LNCaP clone FGC (cell line): ENCODE data around the gene GPR171.

ENCODE experiments used
- DNase-seq: peaks from one replicate; pipeline ENCODE4 v3.0.0-alpha.2; 2011; ENCODE audit warnings: low read depth
- H3K4me3 ChIP-seq: 2 replicates; pipeline ENCODE4 v1.5.1; 2011; ENCODE audit warnings: mild to moderate bottlenecking, low read depth, low read length, control low read depth
- CTCF ChIP-seq: IDR thresholded peaks from 2 replicates; pipeline ENCODE4 v1.5.1; 2012; ENCODE audit warnings: mild to moderate bottlenecking; ENCODE audit not compliant: control insufficient read depth, insufficient read depth; ENCODE audit errors: extremely low read depth

Gene GPR171

GRCh38 chr3:151196434-151196833 lies 6.6 kb downstream of the GPR171 start:
- no peak for DNase-seq
- no peak for TF ChIP-seq CTCF
- no peak overlapping the region for H3K4me3 ChIP-seq

GRCh38 chr3:151195826-151196225 lies 7.2 kb downstream of the GPR171 start:
- no peak for DNase-seq
- no peak for TF ChIP-seq CTCF

GRCh38 chr3:151192545-151192944 lies 10.5 kb downstream of the GPR171 start:
- no peak overlapping the region for H3K4me3 ChIP-seq
- no peak for TF ChIP-seq CTCF
- DNase-seq: no peak

More at GRCh38 chr3:151195826-151196225, 7.2 kb downstream of the GPR171 start:
- no peak overlapping the region for H3K4me3 ChIP-seq

GRCh38 chr3:151191095-151191494 lies 11.9 kb downstream of the GPR171 start:
- no peak for DNase-seq
- TF ChIP-seq CTCF: no peak
- H3K4me3 ChIP-seq: no peak overlapping the region

GRCh38 chr3:151183265-151183671 lies 19.7 kb downstream of the GPR171 start:
- no peak for DNase-seq
- H3K4me3 ChIP-seq: no peak overlapping the region
- TF ChIP-seq CTCF: no peak

GRCh38 chr3:151182349-151183079 lies 20.5 kb downstream of the GPR171 start:
- DNase-seq: no peak
- H3K4me3 ChIP-seq: no peak overlapping the region
- TF ChIP-seq CTCF: no peak
